ENCODE measurements around the gene ANKRD33.

The ANKRD33 gene

GRCh38 chr12:51910691-51911090 is 22.8 kb downstream of the ANKRD33 start:
- no peak for DNase-seq
- in situ Hi-C loops (cut with HindIII; ENCODE audit: low pct_ligation_motif_present, low pct_unique_long_range_greater_than_20kb, low sequenced_read_pairs) = no loop called here

GRCh38 chr12:51911307-51911706 is 23.4 kb downstream of the ANKRD33 start:
- in situ Hi-C loops (cut with HindIII; ENCODE audit: low pct_ligation_motif_present, low pct_unique_long_range_greater_than_20kb, low sequenced_read_pairs) = no loop called here
- no peak for DNase-seq

GRCh38 chr12:51911788-51912711 is 24.1 kb downstream of the ANKRD33 start:
- no peak for DNase-seq
- in situ Hi-C loops (cut with HindIII; ENCODE audit: low pct_ligation_motif_present, low pct_unique_long_range_greater_than_20kb, low sequenced_read_pairs) = no loop called here

GRCh38 chr12:51913071-51914033 is 25.4 kb downstream of the ANKRD33 start:
- no peak for DNase-seq
- in situ Hi-C loops (cut with HindIII; ENCODE audit: low pct_ligation_motif_present, low pct_unique_long_range_greater_than_20kb, low sequenced_read_pairs) = no loop called here

- in situ Hi-C loops (cut with HindIII; ENCODE audit: low pct_ligation_motif_present, low pct_unique_long_range_greater_than_20kb, low sequenced_read_pairs) = no loop called here
- no peak for DNase-seq
Observed at GRCh38 chr12:51914034-51914923, 26.4 kb downstream of the ANKRD33 start.

- DNase-seq = no peak
- in situ Hi-C loops (cut with HindIII; ENCODE audit: low pct_ligation_motif_present, low pct_unique_long_range_greater_than_20kb, low sequenced_read_pairs) = no loop called here
Observed at GRCh38 chr12:51915003-51915625, 27.2 kb downstream of the ANKRD33 start.

GRCh38 chr12:51915951-51916350 is 28.0 kb downstream of the ANKRD33 start:
- in situ Hi-C loops (cut with HindIII; ENCODE audit: low pct_ligation_motif_present, low pct_unique_long_range_greater_than_20kb, low sequenced_read_pairs) = no loop called here
- no peak for DNase-seq

GRCh38 chr12:51917041-51917590 is 29.2 kb downstream of the ANKRD33 start:
- in situ Hi-C loops (cut with HindIII; ENCODE audit: low pct_ligation_motif_present, low pct_unique_long_range_greater_than_20kb, low sequenced_read_pairs) = no loop called here
- no peak for DNase-seq

- in situ Hi-C loops (cut with HindIII; ENCODE audit: low pct_ligation_motif_present, low pct_unique_long_range_greater_than_20kb, low sequenced_read_pairs) = no loop called here
- DNase-seq = no peak
Observed at GRCh38 chr12:51917746-51918453, 30.0 kb downstream of the ANKRD33 start.

- DNase-seq = no peak
- in situ Hi-C loops (cut with HindIII; ENCODE audit: low pct_ligation_motif_present, low pct_unique_long_range_greater_than_20kb, low sequenced_read_pairs) = no loop called here
Observed at GRCh38 chr12:51920046-51920445, 32.1 kb downstream of the ANKRD33 start.

GRCh38 chr12:51921017-51921725 is 33.3 kb downstream of the ANKRD33 start:
- in situ Hi-C loops (cut with HindIII; ENCODE audit: low pct_ligation_motif_present, low pct_unique_long_range_greater_than_20kb, low sequenced_read_pairs) = no loop called here

GRCh38 chr12:51922146-51922545 is 34.2 kb downstream of the ANKRD33 start:
- no peak for DNase-seq
- in situ Hi-C loops (cut with HindIII; ENCODE audit: low pct_ligation_motif_present, low pct_unique_long_range_greater_than_20kb, low sequenced_read_pairs) = no loop called here

More at GRCh38 chr12:51921017-51921725, 33.3 kb downstream of the ANKRD33 start:
- no peak for DNase-seq

- in situ Hi-C loops (cut with HindIII; ENCODE audit: low pct_ligation_motif_present, low pct_unique_long_range_greater_than_20kb, low sequenced_read_pairs) = no loop called here
- no peak for DNase-seq
Observed at GRCh38 chr12:51922762-51923505, 35.0 kb downstream of the ANKRD33 start.

- DNase-seq = no peak
- in situ Hi-C loops (cut with HindIII; ENCODE audit: low pct_ligation_motif_present, low pct_unique_long_range_greater_than_20kb, low sequenced_read_pairs) = no loop called here
Observed at GRCh38 chr12:51923506-51924365, 35.8 kb downstream of the ANKRD33 start.
